H1 (cell line): ENCODE results near the gene GABRE. TPM values are rescaled to one million over a fixed set of nuclear protein-coding genes. Genes with fewer than 3 reads are reported as not detected.

Source experiments
- CTCF ChIA-PET: fragments of 300-600 bp; sonication (Branson Sonifier 250); formaldehyde crosslinking; loops from one replicate; lab custom pipeline; 2021; ENCODE audit not compliant: partially characterized antibody; lab: Charles Lee
- POLR2A ChIA-PET: fragments of 300-600 bp; sonication (Branson Sonifier 250); formaldehyde crosslinking; loops from one replicate; lab custom pipeline; 2021; ENCODE audit warnings: inconsistent platforms; ENCODE audit not compliant: partially characterized antibody; lab: Charles Lee
- DNase-seq, 2 experiments: peaks; one replicate each; pipeline versions ENCODE4 v3.0.0 to v3.0.0-alpha.2; 2010 to 2022; ENCODE audit warnings: low spot score in 2 of 2, low read depth in 1 of 2, mixed read lengths in 1 of 2
- FAIRE-seq: peaks from 2 replicates; lab custom pipeline; 2011; peaks lifted over from hg19 to GRCh38; lab: Jason Lieb, UNC
- H2AFZ ChIP-seq: 2 replicates; pipeline ENCODE4 v1.8.1; 2012; ENCODE audit warnings: low read length, inconsistent platforms
- H2AK5ac ChIP-seq: 2 replicates; pipeline ENCODE4 v1.6.1; 2013; ENCODE audit warnings: low read depth, low read length
- H2BK120ac ChIP-seq: replicated peaks from 2 replicates; pipeline ENCODE3; 2013; ENCODE audit warnings: low read depth, low read length, inconsistent platforms
- H2BK12ac ChIP-seq: 2 replicates; pipeline ENCODE4 v1.6.1; 2013; ENCODE audit warnings: low read depth, low read length
- H2BK15ac ChIP-seq: 2 replicates; pipeline ENCODE4 v1.6.1; 2013; ENCODE audit warnings: low read length
- H2BK20ac ChIP-seq: 2 replicates; pipeline ENCODE4 v1.6.1; 2013; ENCODE audit warnings: low read length
- H2BK5ac ChIP-seq: 2 replicates; pipeline ENCODE4 v1.6.1; 2013; ENCODE audit warnings: low read depth, low read length
- H3K14ac ChIP-seq: 2 replicates; pipeline ENCODE4 v1.6.1; 2013; ENCODE audit warnings: inconsistent platforms; ENCODE audit not compliant: insufficient read length
- H3K18ac ChIP-seq: 2 replicates; pipeline ENCODE4 v1.6.1; 2013; ENCODE audit warnings: low read length; ENCODE audit errors: extremely low read depth
- H3K23ac ChIP-seq: 2 replicates; pipeline ENCODE4 v1.6.1; 2013; ENCODE audit warnings: inconsistent platforms; ENCODE audit not compliant: insufficient read length
- H3K23me2 ChIP-seq: 2 replicates; pipeline ENCODE4 v1.6.1; 2013; ENCODE audit warnings: low read depth, low read length
- H3K27ac ChIP-seq: 2 replicates; pipeline ENCODE4 v1.6.1; 2011; ENCODE audit warnings: low read depth, low read length, inconsistent platforms
- H3K27me3 ChIP-seq, 4 experiments: replicated peaks in 1 of 4; 1 replicate in 1 of 4; 2 replicates in 3 of 4; pipeline versions ENCODE4 v1.6.1 to v1.8.1; 2011 to 2013; ENCODE audit warnings: low read length in 3 of 4, mild to moderate bottlenecking in 3 of 4, inconsistent platforms in 2 of 4, mixed read lengths in 2 of 4, moderate library complexity in 1 of 4; ENCODE audit not compliant: control insufficient read depth in 3 of 4, insufficient read depth in 3 of 4; ENCODE audit errors: extremely low read depth in 1 of 4
- H3K36me3 ChIP-seq, 4 experiments: 2 replicates each; pipeline versions ENCODE4 v1.6.1 to v1.8.1; 2011 to 2013; ENCODE audit warnings: mild to moderate bottlenecking in 4 of 4, low read length in 3 of 4, moderate library complexity in 2 of 4, control low read depth in 1 of 4, inconsistent platforms in 1 of 4; ENCODE audit not compliant: insufficient read depth in 4 of 4, control insufficient read depth in 2 of 4
- H3K4ac ChIP-seq: replicated peaks from 2 replicates; pipeline ENCODE3; 2013; ENCODE audit warnings: low read length, low read depth, mixed read lengths, inconsistent platforms; ENCODE audit not compliant: insufficient read length
- H3K4me1 ChIP-seq, 4 experiments: replicated peaks in 1 of 4; 1 replicate in 1 of 4; 2 replicates in 3 of 4; pipeline versions ENCODE4 v1.6.1 to v1.8.1; 2011 to 2013; ENCODE audit warnings: low read length in 3 of 4, inconsistent platforms in 2 of 4, mixed read lengths in 1 of 4; ENCODE audit not compliant: insufficient read depth in 4 of 4, control insufficient read depth in 3 of 4
- H3K4me2 ChIP-seq, 2 experiments: 2 replicates each; pipeline versions ENCODE4 v1.6.1 to v1.8.1; 2011 to 2013; ENCODE audit warnings: low read depth in 2 of 2, low read length in 2 of 2, control low read depth in 1 of 2, inconsistent platforms in 1 of 2, mild to moderate bottlenecking in 1 of 2; ENCODE audit not compliant: insufficient read depth in 1 of 2
- H3K4me3 ChIP-seq, 4 experiments: fragments of 200-600, 300-600 bp in 1 of 4; sonication (generic), shearing (Covaris generic), sonication (Bioruptor Twin) in 1 of 4; 2 replicates each; pipeline versions ENCODE4 v1.5.1 to v1.8.1; 2011 to 2016; ENCODE audit warnings: low read length in 4 of 4, low read depth in 3 of 4, control low read depth in 2 of 4, inconsistent platforms in 2 of 4, mild to moderate bottlenecking in 2 of 4, mixed read lengths in 1 of 4, moderate library complexity in 1 of 4; ENCODE audit not compliant: insufficient read depth in 2 of 4; ENCODE audit errors: extremely low read depth in 1 of 4
- H3K56ac ChIP-seq: replicated peaks from 2 replicates; pipeline ENCODE3; 2013; ENCODE audit warnings: low read depth, mild to moderate bottlenecking, mixed read lengths, low read length, inconsistent platforms; ENCODE audit not compliant: insufficient read length
- H3K79me1 ChIP-seq: 2 replicates; pipeline ENCODE4 v1.6.1; 2013; ENCODE audit warnings: low read depth, low read length, control low read depth
- H3K79me2 ChIP-seq, 2 experiments: 2 replicates each; pipeline versions ENCODE4 v1.6.1 to v1.8.1; 2012 to 2013; ENCODE audit warnings: low read length in 2 of 2, mild to moderate bottlenecking in 2 of 2, inconsistent platforms in 1 of 2; ENCODE audit not compliant: insufficient read depth in 2 of 2, control insufficient read depth in 1 of 2
- H3K9ac ChIP-seq, 4 experiments: replicated peaks in 1 of 4; 1 replicate in 1 of 4; 2 replicates in 3 of 4; pipeline versions ENCODE4 v1.6.1 to v1.8.1; 2011 to 2013; ENCODE audit warnings: low read depth in 3 of 4, low read length in 3 of 4, control low read depth in 2 of 4, mild to moderate bottlenecking in 2 of 4, moderate library complexity in 2 of 4, inconsistent platforms in 1 of 4; ENCODE audit errors: extremely low read depth in 1 of 4
- H3K9me3 ChIP-seq, 2 experiments: 2 replicates each; pipeline versions ENCODE4 v1.6.1 to v1.8.1; 2012 to 2013; ENCODE audit warnings: mild to moderate bottlenecking in 2 of 2, moderate library complexity in 2 of 2, control low read depth in 1 of 2, inconsistent platforms in 1 of 2, low read depth in 1 of 2, low read length in 1 of 2, mixed read lengths in 1 of 2; ENCODE audit not compliant: insufficient read depth in 2 of 2
- H4K20me1 ChIP-seq, 2 experiments: replicated peaks in 1 of 2; 2 replicates each; pipeline versions ENCODE3 to v1.8.1; 2011 to 2013; ENCODE audit warnings: inconsistent platforms in 2 of 2, low read length in 2 of 2, mild to moderate bottlenecking in 1 of 2; ENCODE audit not compliant: insufficient read depth in 2 of 2, control insufficient read depth in 1 of 2
- H4K5ac ChIP-seq: 2 replicates; pipeline ENCODE4 v1.6.1; 2013; ENCODE audit warnings: low read length, low read depth, mixed read lengths, inconsistent platforms; ENCODE audit not compliant: insufficient read length
- H4K8ac ChIP-seq: 2 replicates; pipeline ENCODE4 v1.8.0; 2013; ENCODE audit warnings: mild to moderate bottlenecking, moderate library complexity, low read length, inconsistent platforms; ENCODE audit not compliant: insufficient read depth; ENCODE audit errors: extremely low read depth
- H4K91ac ChIP-seq: replicated peaks from 2 replicates; pipeline ENCODE3; 2013; ENCODE audit warnings: low read length, mixed read lengths, inconsistent platforms; ENCODE audit not compliant: insufficient read length
- EGR1 ChIP-seq: IDR thresholded peaks from 2 replicates; pipeline ENCODE4 v1.6.1; 2011; ENCODE audit warnings: low read depth, low read length, borderline replicate concordance
- FOSL1 ChIP-seq: IDR thresholded peaks from 2 replicates; pipeline ENCODE4 v1.6.1; 2011; ENCODE audit warnings: mild to moderate bottlenecking, low read depth, low read length, moderate library complexity; ENCODE audit not compliant: insufficient read depth
- SP1 ChIP-seq: IDR thresholded peaks from 2 replicates; pipeline ENCODE4 v1.6.1; 2011; ENCODE audit warnings: low read depth, low read length
- TAF1 ChIP-seq: IDR thresholded peaks from 2 replicates; pipeline ENCODE4 v1.6.1; 2011; ENCODE audit warnings: mild to moderate bottlenecking, low read depth, low read length
- TAF7 ChIP-seq: optimal IDR thresholded peaks from 2 replicates; pipeline ENCODE3; 2011; ENCODE audit warnings: low read depth, mild to moderate bottlenecking, inconsistent platforms, low read length, moderate library complexity, borderline replicate concordance
- YY1 ChIP-seq: IDR thresholded peaks from 2 replicates; pipeline ENCODE4 v1.6.1; 2011; ENCODE audit warnings: low read depth, mild to moderate bottlenecking, low read length
- WGBS, 2 experiments: shearing (Covaris generic) in 1 of 2; methylation state at CpG; one replicate each; pipeline versions ENCODE4 v1.1.6 to v1.1.7; 2013 to 2015; ENCODE audit warnings: low lambda C conversion rate in 2 of 2, mixed read lengths in 2 of 2, inconsistent platforms in 1 of 2, low coverage in 1 of 2, missing lambda C conversion rate in 1 of 2; ENCODE audit not compliant: insufficient replicate concordance in 2 of 2, insufficient coverage in 1 of 2, insufficient read length in 1 of 2; ENCODE audit errors: extremely low coverage in 1 of 2, missing lambda C conversion rate in 1 of 2; 5-methylcytosine and 5-hydroxymethylcytosine counted together
- polyA plus RNA-seq, 7 experiments: library from polyadenylated mRNA; depleted of rRNA in 3 of 7; stranded (reverse) in 5 of 7; unstranded in 2 of 7; fragments of >200 nt in 5 of 7; fragments of 200-250 nt in 2 of 7; gene quantifications; 1 replicate in 5 of 7; 2 replicates in 1 of 7; 4 replicates in 1 of 7; pipeline versions ENCODE4 v1.2.1 to v1.2.3, GENCODE V29; 2011 to 2013; ENCODE audit warnings: missing spikeins in 2 of 7, mixed read lengths in 2 of 7
- total RNA-seq: library from RNA; stranded (reverse); fragmentation: NEBNext Ultra II Directional; extraction: Animal tissue kit (Norgen Biotek cat#: 25700); gene quantifications from 2 replicates; pipeline ENCODE4 v1.2.1, GENCODE V29; 2021

The GABRE gene
- total and polyA plus RNA-seq, 2 of the 8 experiments (the other 6 are each of a cell fraction or from before 2014, with no cell fraction given) = 5.5 to 7.0 TPM

- no peak overlapping the region for H4K8ac ChIP-seq
- FAIRE-seq (no peak), DNase-seq (no peak)
- H3K18ac ChIP-seq = no peak overlapping the region
- no peak overlapping the region for H2BK120ac ChIP-seq
- no peak overlapping the region for H2BK20ac ChIP-seq
- H3K23me2 ChIP-seq = no peaks in the 10 kb centered on the region
- H3K14ac ChIP-seq = no peak overlapping the region
- 92% methylated on average over 3 of the region's 5 CpGs; no CpG with 5 or more reads in 1 of the 2 experiments for WGBS, 2 experiments
- no peak overlapping the region for H2BK12ac ChIP-seq
- no peak overlapping the region for H3K23ac ChIP-seq
- H4K5ac ChIP-seq = no peak overlapping the region
- H3K27me3 ChIP-seq = no peaks in the 10 kb centered on the region
- no peak overlapping the region for H2AFZ ChIP-seq
- H3K9me3 ChIP-seq = no peaks in the 10 kb centered on the region
- no peak overlapping the region for H3K56ac ChIP-seq
- H3K9ac ChIP-seq = no peak overlapping the region
- no peak overlapping the region for H2BK15ac ChIP-seq
- no peaks in the 10 kb centered on the region for H3K79me1 ChIP-seq
- H3K27ac ChIP-seq = no peak overlapping the region
- no peaks in the 10 kb centered on the region for H3K79me2 ChIP-seq
- no peak overlapping the region for H3K4me2 ChIP-seq
- no peak overlapping the region for H2AK5ac ChIP-seq
- no peak overlapping the region for H3K4me3 ChIP-seq
- H3K36me3 ChIP-seq = no peaks in the 10 kb centered on the region; a peak in 1 of 8 replicates
- ChIA-PET CTCF (no interaction called here), POLR2A (no interaction called here)
- no peak overlapping the region for H3K4ac ChIP-seq
- no peak overlapping the region for H2BK5ac ChIP-seq
- H3K4me1 ChIP-seq = no peaks in the 10 kb centered on the region
- no peak overlapping the region for H4K91ac ChIP-seq
- H4K20me1 ChIP-seq = no peaks in the 10 kb centered on the region
- TF ChIP-seq EGR1 (no peak), TAF7 (no peak), YY1 (no peak), SP1 (no peak), FOSL1 (no peak), TAF1 (no peak)
Measured at GRCh38 chrX:151962034-151962433, 12.4 kb downstream of the GABRE start.
